GM12878 (cell line): ENCODE results near the gene TKFC. TPM values are rescaled to one million over a fixed set of nuclear protein-coding genes. Genes with fewer than 3 reads are reported as not detected.

Experiments used
- CBX3 ChIP-seq: fragments of 200-600 bp; sonication (generic); IDR thresholded peaks from 2 replicates; pipeline ENCODE4 v1.6.1; 2016; ENCODE audit warnings: low read depth, borderline replicate concordance
- CREM ChIP-seq: IDR thresholded peaks from 2 replicates; pipeline ENCODE4 v1.6.1; 2014; ENCODE audit warnings: antibody characterized with exemption, low read depth
- PAX8 ChIP-seq: fragments of 450-650 bp; IDR thresholded peaks from 2 replicates; pipeline ENCODE4 v1.6.1; 2017; ENCODE audit warnings: mild to moderate bottlenecking, moderate library complexity
- POU2F2 ChIP-seq: IDR thresholded peaks from 3 replicates; pipeline ENCODE4 v1.6.1; 2011; ENCODE audit warnings: low read depth, mild to moderate bottlenecking, low read length, borderline replicate concordance
- RAD51 ChIP-seq: fragments of 450-650 bp; IDR thresholded peaks from 2 replicates; pipeline ENCODE4 v1.6.1; 2016; ENCODE audit warnings: moderate library complexity, mild to moderate bottlenecking, inconsistent platforms
- RBBP5 ChIP-seq: fragments of 200-600 bp; sonication (generic); conservative IDR thresholded peaks from 2 replicates; pipeline ENCODE4 v1.6.1; 2016
- RCOR1 ChIP-seq: conservative IDR thresholded peaks from 2 replicates; pipeline ENCODE4 v1.6.1; 2012; ENCODE audit warnings: low read depth, low read length, improper control_type of control experiment
- SP1 ChIP-seq: IDR thresholded peaks from one replicate; pipeline ENCODE4 v1.6.1; 2011; ENCODE audit warnings: low read depth, low read length
- SUZ12 ChIP-seq: fragments of 200-600 bp; sonication (generic); IDR thresholded peaks from one replicate; pipeline ENCODE4 v1.6.1; 2018; ENCODE audit warnings: antibody characterized with exemption, mild to moderate bottlenecking; ENCODE audit not compliant: unreplicated experiment
- YY1 ChIP-seq: IDR thresholded peaks from 2 replicates; pipeline ENCODE4 v1.6.1; 2011; ENCODE audit warnings: low read depth, mild to moderate bottlenecking, low read length
- ZNF592 ChIP-seq: fragments of 450-650 bp; IDR thresholded peaks from 2 replicates; pipeline ENCODE4 v1.6.1; 2017; ENCODE audit warnings: mild to moderate bottlenecking, moderate library complexity
- ZZZ3 ChIP-seq: IDR thresholded peaks from 2 replicates; pipeline ENCODE4 v1.6.1; 2011; ENCODE audit warnings: low read depth; ENCODE audit not compliant: control insufficient read depth, insufficient read length
- polyA plus RNA-seq, 11 experiments: library from polyadenylated mRNA; depleted of rRNA in 4 of 11; unstranded in 6 of 11; stranded (reverse) in 5 of 11; fragments of >200 nt; fragmentation: Nextera tagmentation in 4 of 11; fragmentation: Illumina TruSeq in 1 of 11; extraction: Ambion mirVana in 4 of 11; extraction: Trizol in 1 of 11; gene quantifications; 1 replicate in 1 of 11; 2 replicates in 10 of 11; pipeline versions ENCODE4 v1.2.1 to v1.2.3, GENCODE V29; 2011 to 2016; ENCODE audit warnings: inconsistent platforms in 2 of 11, missing spikeins in 2 of 11, low read depth in 1 of 11
- total RNA-seq, 4 experiments: library from RNA; depleted of rRNA in 3 of 4; stranded (reverse); fragments of >200 nt in 3 of 4; fragmentation: Illumina TruSeq in 1 of 4; extraction: Trizol in 1 of 4; gene quantifications; 2 replicates each; pipeline versions ENCODE4 v1.2.1 to v1.2.3, GENCODE V29; 2013 to 2021
- TF ChIP-seq, protein P1 (sequence below): IDR thresholded peaks from 2 replicates; pipeline ENCODE4 v1.6.1; 2012; ENCODE audit warnings: improper control_type of control experiment, low read depth, low read length; ENCODE audit not compliant: insufficient replicate concordance
- TF ChIP-seq, protein P2 (sequence below), 3 experiments: IDR thresholded peaks in 2 of 3; conservative IDR thresholded peaks in 1 of 3; 2 replicates each; pipeline ENCODE4 v1.5.1; 2011; ENCODE audit warnings: low read depth in 3 of 3, low read length in 3 of 3, mild to moderate bottlenecking in 3 of 3, control low read depth in 2 of 3, moderate library complexity in 2 of 3, inconsistent platforms in 1 of 3, mixed read lengths in 1 of 3; ENCODE audit not compliant: control insufficient read depth in 2 of 3, insufficient read depth in 1 of 3; ENCODE audit errors: extremely low read depth in 1 of 3
- TF ChIP-seq, protein P3 (sequence below): IDR thresholded peaks from 2 replicates; pipeline ENCODE4 v1.6.1; 2011; ENCODE audit warnings: borderline replicate concordance, low read depth, mild to moderate bottlenecking, moderate library complexity, low read length; ENCODE audit not compliant: insufficient read depth, poor library complexity, severe bottlenecking

TKFC gene
- total and polyA plus RNA-seq, 10 of the 15 experiments (the other 5 are each of a cell fraction or from before 2014, with no cell fraction given): 2.4 to 113 (median 59.0) TPM

DNA sequence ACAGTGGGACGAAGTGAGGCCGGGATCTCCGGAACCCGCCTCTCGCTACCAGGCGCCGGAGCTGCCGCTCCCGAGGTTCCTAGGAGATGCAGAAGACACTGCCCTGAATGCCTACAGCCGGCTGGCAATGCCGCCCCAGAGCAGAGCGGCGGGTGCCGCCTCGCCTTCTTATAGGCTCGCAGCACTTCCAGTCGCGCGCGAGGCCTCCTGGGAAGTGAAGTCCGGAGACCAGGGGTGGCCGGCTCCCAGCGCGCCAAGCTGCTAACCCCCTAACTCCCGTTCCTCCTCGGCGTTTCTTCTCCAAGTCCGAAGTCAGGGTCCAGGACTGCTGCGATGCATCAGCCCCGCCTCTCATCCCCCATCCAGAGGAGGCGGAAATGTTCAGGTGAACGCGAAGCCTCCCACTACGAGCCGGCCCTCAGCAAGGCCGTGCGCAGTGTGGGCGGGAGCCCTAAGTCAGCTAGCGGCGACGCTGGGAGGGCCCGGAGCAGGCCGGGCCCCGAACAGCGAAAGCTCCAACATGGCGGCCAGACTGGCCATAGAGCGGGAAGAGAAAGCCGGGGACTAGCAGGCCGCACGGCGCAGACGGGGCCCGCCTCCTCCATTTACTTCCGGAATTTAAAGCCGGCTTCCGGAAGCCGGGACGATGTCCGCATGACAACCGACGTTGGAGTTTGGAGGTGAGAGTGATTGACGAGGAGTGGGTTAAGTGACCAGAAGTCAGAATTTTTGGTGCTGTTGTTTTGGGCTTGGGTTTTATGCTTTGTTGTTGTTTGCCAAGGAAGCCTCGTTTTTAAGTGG, 28.9 kb downstream of the TKFC start, which contains the start of the genes CYB561A3 and TMEM138 (continued):
- no peak for TF ChIP-seq ZNF592
- TF ChIP-seq CREM: peak; percentile 61
- TF ChIP-seq PAX8: peak; percentile 77; the same call in 1 of the 2 replicates
- TF ChIP-seq, protein P1, sequence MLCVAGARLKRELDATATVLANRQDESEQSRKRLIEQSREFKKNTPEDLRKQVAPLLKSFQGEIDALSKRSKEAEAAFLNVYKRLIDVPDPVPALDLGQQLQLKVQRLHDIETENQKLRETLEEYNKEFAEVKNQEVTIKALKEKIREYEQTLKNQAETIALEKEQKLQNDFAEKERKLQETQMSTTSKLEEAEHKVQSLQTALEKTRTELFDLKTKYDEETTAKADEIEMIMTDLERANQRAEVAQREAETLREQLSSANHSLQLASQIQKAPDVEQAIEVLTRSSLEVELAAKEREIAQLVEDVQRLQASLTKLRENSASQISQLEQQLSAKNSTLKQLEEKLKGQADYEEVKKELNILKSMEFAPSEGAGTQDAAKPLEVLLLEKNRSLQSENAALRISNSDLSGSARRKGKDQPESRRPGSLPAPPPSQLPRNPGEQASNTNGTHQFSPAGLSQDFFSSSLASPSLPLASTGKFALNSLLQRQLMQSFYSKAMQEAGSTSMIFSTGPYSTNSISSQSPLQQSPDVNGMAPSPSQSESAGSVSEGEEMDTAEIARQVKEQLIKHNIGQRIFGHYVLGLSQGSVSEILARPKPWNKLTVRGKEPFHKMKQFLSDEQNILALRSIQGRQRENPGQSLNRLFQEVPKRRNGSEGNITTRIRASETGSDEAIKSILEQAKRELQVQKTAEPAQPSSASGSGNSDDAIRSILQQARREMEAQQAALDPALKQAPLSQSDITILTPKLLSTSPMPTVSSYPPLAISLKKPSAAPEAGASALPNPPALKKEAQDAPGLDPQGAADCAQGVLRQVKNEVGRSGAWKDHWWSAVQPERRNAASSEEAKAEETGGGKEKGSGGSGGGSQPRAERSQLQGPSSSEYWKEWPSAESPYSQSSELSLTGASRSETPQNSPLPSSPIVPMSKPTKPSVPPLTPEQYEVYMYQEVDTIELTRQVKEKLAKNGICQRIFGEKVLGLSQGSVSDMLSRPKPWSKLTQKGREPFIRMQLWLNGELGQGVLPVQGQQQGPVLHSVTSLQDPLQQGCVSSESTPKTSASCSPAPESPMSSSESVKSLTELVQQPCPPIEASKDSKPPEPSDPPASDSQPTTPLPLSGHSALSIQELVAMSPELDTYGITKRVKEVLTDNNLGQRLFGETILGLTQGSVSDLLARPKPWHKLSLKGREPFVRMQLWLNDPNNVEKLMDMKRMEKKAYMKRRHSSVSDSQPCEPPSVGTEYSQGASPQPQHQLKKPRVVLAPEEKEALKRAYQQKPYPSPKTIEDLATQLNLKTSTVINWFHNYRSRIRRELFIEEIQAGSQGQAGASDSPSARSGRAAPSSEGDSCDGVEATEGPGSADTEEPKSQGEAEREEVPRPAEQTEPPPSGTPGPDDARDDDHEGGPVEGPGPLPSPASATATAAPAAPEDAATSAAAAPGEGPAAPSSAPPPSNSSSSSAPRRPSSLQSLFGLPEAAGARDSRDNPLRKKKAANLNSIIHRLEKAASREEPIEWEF: no peak
- TF ChIP-seq RBBP5: no peak
- TF ChIP-seq POU2F2: peak; percentile 86; the same call in 2 of the 3 replicates
- no peak for TF ChIP-seq RCOR1
- TF ChIP-seq YY1: peak; percentile 97
- TF ChIP-seq, protein P2, sequence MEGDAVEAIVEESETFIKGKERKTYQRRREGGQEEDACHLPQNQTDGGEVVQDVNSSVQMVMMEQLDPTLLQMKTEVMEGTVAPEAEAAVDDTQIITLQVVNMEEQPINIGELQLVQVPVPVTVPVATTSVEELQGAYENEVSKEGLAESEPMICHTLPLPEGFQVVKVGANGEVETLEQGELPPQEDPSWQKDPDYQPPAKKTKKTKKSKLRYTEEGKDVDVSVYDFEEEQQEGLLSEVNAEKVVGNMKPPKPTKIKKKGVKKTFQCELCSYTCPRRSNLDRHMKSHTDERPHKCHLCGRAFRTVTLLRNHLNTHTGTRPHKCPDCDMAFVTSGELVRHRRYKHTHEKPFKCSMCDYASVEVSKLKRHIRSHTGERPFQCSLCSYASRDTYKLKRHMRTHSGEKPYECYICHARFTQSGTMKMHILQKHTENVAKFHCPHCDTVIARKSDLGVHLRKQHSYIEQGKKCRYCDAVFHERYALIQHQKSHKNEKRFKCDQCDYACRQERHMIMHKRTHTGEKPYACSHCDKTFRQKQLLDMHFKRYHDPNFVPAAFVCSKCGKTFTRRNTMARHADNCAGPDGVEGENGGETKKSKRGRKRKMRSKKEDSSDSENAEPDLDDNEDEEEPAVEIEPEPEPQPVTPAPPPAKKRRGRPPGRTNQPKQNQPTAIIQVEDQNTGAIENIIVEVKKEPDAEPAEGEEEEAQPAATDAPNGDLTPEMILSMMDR (IDR thresholded peaks at IDR 0.05 in 2 of 3, conservative IDR thresholded peaks at IDR 0.05 in 1 of 3; ENCODE audit: control insufficient read depth in 2 of 3, extremely low read depth in 1 of 3, insufficient read depth in 1 of 3, low read depth in 3 of 3, low read length in 3 of 3): no peak
- TF ChIP-seq, protein P3, sequence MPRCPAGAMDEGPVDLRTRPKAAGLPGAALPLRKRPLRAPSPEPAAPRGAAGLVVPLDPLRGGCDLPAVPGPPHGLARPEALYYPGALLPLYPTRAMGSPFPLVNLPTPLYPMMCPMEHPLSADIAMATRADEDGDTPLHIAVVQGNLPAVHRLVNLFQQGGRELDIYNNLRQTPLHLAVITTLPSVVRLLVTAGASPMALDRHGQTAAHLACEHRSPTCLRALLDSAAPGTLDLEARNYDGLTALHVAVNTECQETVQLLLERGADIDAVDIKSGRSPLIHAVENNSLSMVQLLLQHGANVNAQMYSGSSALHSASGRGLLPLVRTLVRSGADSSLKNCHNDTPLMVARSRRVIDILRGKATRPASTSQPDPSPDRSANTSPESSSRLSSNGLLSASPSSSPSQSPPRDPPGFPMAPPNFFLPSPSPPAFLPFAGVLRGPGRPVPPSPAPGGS: no peak
- TF ChIP-seq SUZ12: no peak
- TF ChIP-seq ZZZ3: no peak
- no peak for TF ChIP-seq CBX3
- TF ChIP-seq RAD51: no peak
- TF ChIP-seq SP1: no peak
